ENCODE data around the gene TUBG2. TPM values are rescaled to one million over a fixed set of nuclear protein-coding genes. Genes with fewer than 3 reads are reported as not detected.

Gene TUBG2
- total RNA-seq, 1 experiment from 2014 or later = 8.7 TPM

- in situ Hi-C loops (cut with HindIII; ENCODE audit: low pct_unique_long_range_greater_than_20kb, low sequenced_read_pairs) = no loop called here
- no peak for DNase-seq (ENCODE audit: low read depth, low spot score)
These were observed 26.0 kb downstream of the TUBG2 start for GRCh38 chr17:42684929-42685556.

GRCh38 chr17:42685831-42686230 lies 26.7 kb downstream of the TUBG2 start:
- DNase-seq (ENCODE audit: low read depth, low spot score) = no peak
- in situ Hi-C loops (cut with HindIII; ENCODE audit: low pct_unique_long_range_greater_than_20kb, low sequenced_read_pairs) = no loop called here

- no peak for DNase-seq (ENCODE audit: low read depth, low spot score)
These were observed 27.5 kb downstream of the TUBG2 start for GRCh38 chr17:42686520-42687128.

GRCh38 chr17:42687707-42688320 lies 28.7 kb downstream of the TUBG2 start:
- in situ Hi-C loops (cut with HindIII; ENCODE audit: low pct_unique_long_range_greater_than_20kb, low sequenced_read_pairs) = no loop called here

More at GRCh38 chr17:42686520-42687128, 27.5 kb downstream of the TUBG2 start:
- in situ Hi-C loops (cut with HindIII; ENCODE audit: low pct_unique_long_range_greater_than_20kb, low sequenced_read_pairs) = no loop called here

GRCh38 chr17:42690596-42690995 lies 31.5 kb downstream of the TUBG2 start:
- DNase-seq (ENCODE audit: low read depth, low spot score) = no peak
- in situ Hi-C loops (cut with HindIII; ENCODE audit: low pct_unique_long_range_greater_than_20kb, low sequenced_read_pairs) = no loop called here

More at GRCh38 chr17:42687707-42688320, 28.7 kb downstream of the TUBG2 start:
- DNase-seq (ENCODE audit: low read depth, low spot score) = no peak

GRCh38 chr17:42691021-42691545 lies 32.0 kb downstream of the TUBG2 start:
- DNase-seq (ENCODE audit: low read depth, low spot score) = no peak
- in situ Hi-C loops (cut with HindIII; ENCODE audit: low pct_unique_long_range_greater_than_20kb, low sequenced_read_pairs) = no loop called here

GRCh38 chr17:42692489-42692888 lies 33.4 kb downstream of the TUBG2 start:
- no peak for DNase-seq (ENCODE audit: low read depth, low spot score)
- in situ Hi-C loops (cut with HindIII; ENCODE audit: low pct_unique_long_range_greater_than_20kb, low sequenced_read_pairs) = no loop called here

GRCh38 chr17:42694524-42694923 lies 35.4 kb downstream of the TUBG2 start:
- no peak for DNase-seq (ENCODE audit: low read depth, low spot score)
- in situ Hi-C loops (cut with HindIII; ENCODE audit: low pct_unique_long_range_greater_than_20kb, low sequenced_read_pairs) = no loop called here

GRCh38 chr17:42695500-42695899 lies 36.4 kb downstream of the TUBG2 start:
- DNase-seq (ENCODE audit: low read depth, low spot score) = no peak
- in situ Hi-C loops (cut with HindIII; ENCODE audit: low pct_unique_long_range_greater_than_20kb, low sequenced_read_pairs) = no loop called here

GRCh38 chr17:42697108-42697811 lies 38.2 kb downstream of the TUBG2 start:
- in situ Hi-C loops (cut with HindIII; ENCODE audit: low pct_unique_long_range_greater_than_20kb, low sequenced_read_pairs) = no loop called here
- DNase-seq (ENCODE audit: low read depth, low spot score) = no peak

- in situ Hi-C loops (cut with HindIII; ENCODE audit: low pct_unique_long_range_greater_than_20kb, low sequenced_read_pairs) = no loop called here
- no peak for DNase-seq (ENCODE audit: low read depth, low spot score)
These were observed 39.8 kb downstream of the TUBG2 start for GRCh38 chr17:42698736-42699414.

- in situ Hi-C loops (cut with HindIII; ENCODE audit: low pct_unique_long_range_greater_than_20kb, low sequenced_read_pairs) = no loop called here
- DNase-seq (ENCODE audit: low read depth, low spot score) = no peak
These were observed 40.3 kb downstream of the TUBG2 start for GRCh38 chr17:42699415-42699740.

GRCh38 chr17:42700586-42701289 lies 41.7 kb downstream of the TUBG2 start:
- in situ Hi-C loops (cut with HindIII; ENCODE audit: low pct_unique_long_range_greater_than_20kb, low sequenced_read_pairs) = no loop called here
- no peak for DNase-seq (ENCODE audit: low read depth, low spot score)

- in situ Hi-C loops (cut with HindIII; ENCODE audit: low pct_unique_long_range_greater_than_20kb, low sequenced_read_pairs) = no loop called here
- DNase-seq (ENCODE audit: low read depth, low spot score) = no peak
These were observed 43.4 kb downstream of the TUBG2 start for GRCh38 chr17:42702446-42702845.

GRCh38 chr17:42704490-42704836 lies 45.4 kb downstream of the TUBG2 start:
- in situ Hi-C loops (cut with HindIII; ENCODE audit: low pct_unique_long_range_greater_than_20kb, low sequenced_read_pairs) = no loop called here
- no peak for DNase-seq (ENCODE audit: low read depth, low spot score)

- in situ Hi-C loops (cut with HindIII; ENCODE audit: low pct_unique_long_range_greater_than_20kb, low sequenced_read_pairs) = no loop called here
These were observed 45.9 kb downstream of the TUBG2 start for GRCh38 chr17:42704837-42705494.

GRCh38 chr17:42706732-42707131 lies 47.6 kb downstream of the TUBG2 start:
- DNase-seq (ENCODE audit: low read depth, low spot score) = no peak
- in situ Hi-C loops (cut with HindIII; ENCODE audit: low pct_unique_long_range_greater_than_20kb, low sequenced_read_pairs) = no loop called here

More at GRCh38 chr17:42704837-42705494, 45.9 kb downstream of the TUBG2 start:
- no peak for DNase-seq (ENCODE audit: low read depth, low spot score)
